GM21360 (cell line): ENCODE measurements around the gene TOP3A.

Source experiments
- ATAC-seq: cut with Tn5 transposase; IDR thresholded peaks from one replicate; pipeline ENCODE4 v1.9.1; 2021; ENCODE audit warnings: mild to moderate bottlenecking, moderate library complexity; ENCODE audit not compliant: unreplicated experiment

Gene TOP3A

GRCh38 chr17:18253947-18254821 is 60.6 kb downstream of the TOP3A start:
- no peak for ATAC-seq

GRCh38 chr17:18253187-18253884 is 61.5 kb downstream of the TOP3A start:
- ATAC-seq, result no peak

GRCh38 chr17:18252160-18252559 is 62.6 kb downstream of the TOP3A start:
- ATAC-seq, result no peak

GRCh38 chr17:18251204-18251603 is 63.6 kb downstream of the TOP3A start:
- ATAC-seq, result no peak

- ATAC-seq, result no peak
These were observed 64.1 kb downstream of the TOP3A start for GRCh38 chr17:18250708-18251107.

- no peak for ATAC-seq
These were observed 64.5 kb downstream of the TOP3A start for GRCh38 chr17:18250259-18250658.

- no peak for ATAC-seq
These were observed 66.0 kb downstream of the TOP3A start for GRCh38 chr17:18248811-18249210.

- ATAC-seq, result no peak
These were observed 66.5 kb downstream of the TOP3A start for GRCh38 chr17:18248300-18248731.

GRCh38 chr17:18247613-18248001 is 67.2 kb downstream of the TOP3A start:
- no peak for ATAC-seq

- ATAC-seq, result no peak
These were observed 67.7 kb downstream of the TOP3A start for GRCh38 chr17:18246880-18247612.

- ATAC-seq, result no peak
These were observed 68.6 kb downstream of the TOP3A start for GRCh38 chr17:18246109-18246725.

GRCh38 chr17:18245038-18245776 is 69.6 kb downstream of the TOP3A start:
- no peak for ATAC-seq

- ATAC-seq, result no peak
These were observed 73.4 kb downstream of the TOP3A start for GRCh38 chr17:18241229-18241871.

GRCh38 chr17:18240449-18240848 is 74.3 kb downstream of the TOP3A start:
- ATAC-seq, result no peak

- no peak for ATAC-seq
These were observed 76.5 kb downstream of the TOP3A start for GRCh38 chr17:18238299-18238698.

- ATAC-seq, result no peak
These were observed 77.3 kb downstream of the TOP3A start for GRCh38 chr17:18237461-18237860.

- ATAC-seq, result no peak
These were observed 78.3 kb downstream of the TOP3A start for GRCh38 chr17:18236494-18236893.

GRCh38 chr17:18235743-18236256 is 79.0 kb downstream of the TOP3A start:
- no peak for ATAC-seq

GRCh38 chr17:18234853-18235380 is 79.9 kb downstream of the TOP3A start:
- ATAC-seq, result no peak
